OCI-M2 (cell line): ENCODE results near the gene FRMD4A.

ENCODE experiments used
- DNase-seq: peaks from one replicate; lab custom pipeline; 2025; ENCODE audit not compliant: unreplicated experiment; lab: John Stamatoyannopoulos, UW

FRMD4A gene

GRCh38 chr10:13597909-13598308 lies 732.8 kb downstream of the FRMD4A start:
- DNase-seq, result no peak

- DNase-seq, result no peak
These were observed 736.1 kb downstream of the FRMD4A start for GRCh38 chr10:13594641-13595040.
